ENCODE measurements around the gene ATP8A2. TPM values are rescaled to one million over a fixed set of nuclear protein-coding genes. Genes with fewer than 3 reads are reported as not detected.

The ATP8A2 gene
- total RNA-seq, 1 donor from 2014 or later = 1.3 TPM

GRCh38 chr13:25910991-25911419 lies 539.2 kb downstream of the ATP8A2 start:
- Histone ChIP-seq H2AFZ (ENCODE audit: low read depth, low read length) (no peak overlapping the region), H3K79me2 (ENCODE audit: insufficient read depth, low read length) (no peaks in the 10 kb centered on the region), H3K27me3 (ENCODE audit: insufficient read depth, low read length) (peaks cover 3% of the 10 kb centered on the region), H3K9me3 (ENCODE audit: insufficient read depth, low read depth, low read length) (no peaks in the 10 kb centered on the region), H3K27ac (ENCODE audit: low read depth, low read length) (no peak overlapping the region), H3K4me1 (ENCODE audit: insufficient read depth, low read length) (no peaks in the 10 kb centered on the region), H3K9ac (ENCODE audit: low read length) (no peak overlapping the region), H3K36me3 (ENCODE audit: insufficient read depth, low read length) (no peaks in the 10 kb centered on the region), H3K4me3 (ENCODE audit: insufficient read depth, low read depth, low read length) (no peak overlapping the region), H3K4me2 (ENCODE audit: low read length) (no peak overlapping the region), H4K20me1 (ENCODE audit: insufficient read depth, low read length) (no peaks in the 10 kb centered on the region)
- TF ChIP-seq CTCF (IDR thresholded peaks at IDR 0.05; ENCODE audit: insufficient read depth, low read depth, low read length) (no peak), EZH2 (IDR thresholded peaks at IDR 0.05; ENCODE audit: insufficient read depth, low read length) (no peak)
- no peaks in the 10 kb centered on the region for H3K36me3 Mint-ChIP-seq (ENCODE audit: low read depth, unreplicated experiment)
- no peak overlapping the region for H3K4me3 Mint-ChIP-seq (ENCODE audit: unreplicated experiment)
- DNase-seq (ENCODE audit: low read depth) (no peak), FAIRE-seq (no peak)
- peaks cover 2% of the 10 kb centered on the region for H3K4me1 Mint-ChIP-seq (ENCODE audit: low read depth, unreplicated experiment)
- no peaks in the 10 kb centered on the region for H3K9me3 Mint-ChIP-seq (ENCODE audit: unreplicated experiment)
- peaks cover 3% of the 10 kb centered on the region for H3K27me3 Mint-ChIP-seq (ENCODE audit: low read depth, unreplicated experiment)
- no peak overlapping the region for H3K27ac Mint-ChIP-seq (ENCODE audit: unreplicated experiment)

DNA sequence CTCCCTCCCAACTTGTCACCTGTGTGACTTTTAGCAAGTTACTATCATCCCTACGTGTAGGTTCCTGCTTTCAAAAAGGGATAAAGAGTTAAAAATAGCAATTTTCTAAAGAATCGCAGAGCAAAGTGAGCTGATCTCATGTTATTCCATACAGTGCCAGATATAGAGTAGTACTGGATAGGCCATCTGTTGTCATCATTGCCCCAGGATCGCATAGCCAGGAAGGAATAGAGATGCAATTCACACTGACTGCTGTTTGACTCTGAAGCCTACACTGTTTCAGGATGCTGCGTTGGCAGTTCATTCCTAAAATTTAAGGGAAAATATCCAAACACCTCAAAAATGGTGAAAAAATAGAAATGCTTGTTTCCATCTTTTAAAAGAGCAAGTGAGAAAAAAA lies 541.2 kb downstream of the ATP8A2 start:
- H4K20me1 ChIP-seq (ENCODE audit: insufficient read depth, low read length) = no peaks in the 10 kb centered on the region
- H3K4me1 ChIP-seq (ENCODE audit: insufficient read depth, low read length) = no peaks in the 10 kb centered on the region
- H3K27ac ChIP-seq (ENCODE audit: low read depth, low read length) = no peak overlapping the region
- Mint-ChIP-seq H3K36me3 (ENCODE audit: low read depth, unreplicated experiment) (no peaks in the 10 kb centered on the region), H3K27me3 (ENCODE audit: low read depth, unreplicated experiment) (peaks cover 7% of the 10 kb centered on the region), H3K27ac (ENCODE audit: unreplicated experiment) (no peak overlapping the region), H3K4me1 (ENCODE audit: low read depth, unreplicated experiment) (peaks cover 2% of the 10 kb centered on the region), H3K4me3 (ENCODE audit: unreplicated experiment) (no peak overlapping the region), H3K9me3 (ENCODE audit: unreplicated experiment) (no peaks in the 10 kb centered on the region)
- peaks cover 3% of the 10 kb centered on the region for H3K27me3 ChIP-seq (ENCODE audit: insufficient read depth, low read length)
- FAIRE-seq = no peak
- no peak overlapping the region for H3K4me2 ChIP-seq (ENCODE audit: low read length)
- no peak overlapping the region for H3K9ac ChIP-seq (ENCODE audit: low read length)
- no peak overlapping the region for H2AFZ ChIP-seq (ENCODE audit: low read depth, low read length)
- H3K79me2 ChIP-seq (ENCODE audit: insufficient read depth, low read length) = no peaks in the 10 kb centered on the region
- TF ChIP-seq EZH2 (IDR thresholded peaks at IDR 0.05; ENCODE audit: insufficient read depth, low read length) (no peak), CTCF (IDR thresholded peaks at IDR 0.05; ENCODE audit: insufficient read depth, low read depth, low read length) (no peak)
- H3K4me3 ChIP-seq (ENCODE audit: insufficient read depth, low read depth, low read length) = no peak overlapping the region
- no peaks in the 10 kb centered on the region for H3K9me3 ChIP-seq (ENCODE audit: insufficient read depth, low read depth, low read length)
- no peaks in the 10 kb centered on the region for H3K36me3 ChIP-seq (ENCODE audit: insufficient read depth, low read length)
- no peak for DNase-seq (ENCODE audit: low read depth)

DNA sequence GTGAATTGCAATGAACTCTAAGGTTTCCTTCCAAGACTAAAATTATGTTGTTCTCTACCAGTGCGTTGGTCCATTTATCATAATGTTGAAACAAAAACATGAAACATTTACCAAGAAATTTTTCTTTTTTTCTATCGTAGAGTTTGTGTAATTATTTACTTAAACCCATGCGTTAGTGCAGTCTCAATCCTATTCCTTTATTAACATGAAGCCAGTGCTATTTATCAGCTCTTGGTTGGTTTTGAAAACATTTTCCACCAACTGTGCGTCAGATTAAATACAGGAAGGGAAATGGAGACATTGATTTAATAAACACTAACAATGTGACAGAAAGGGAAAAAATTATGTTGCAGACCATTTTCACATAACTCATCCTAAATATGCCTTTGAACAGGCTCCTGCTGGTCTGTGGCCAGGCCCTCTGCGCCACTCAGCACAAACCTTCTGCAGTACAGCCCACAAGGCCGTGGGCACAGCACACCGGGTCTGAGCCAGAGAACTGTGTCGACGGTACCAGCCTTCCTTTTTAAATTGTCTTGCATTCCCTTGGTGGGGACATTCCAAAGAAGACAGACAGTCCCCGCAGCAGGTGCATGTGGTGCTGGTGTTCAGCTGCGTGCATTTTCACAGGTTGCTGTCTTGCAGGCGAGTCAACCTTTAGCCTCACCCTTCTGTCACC lies 544.2 kb downstream of the ATP8A2 start:
- Histone ChIP-seq H3K9me3 (ENCODE audit: insufficient read depth, low read depth, low read length) (no peaks in the 10 kb centered on the region), H3K27me3 (ENCODE audit: insufficient read depth, low read length) (peaks cover 3% of the 10 kb centered on the region), H3K4me2 (ENCODE audit: low read length) (no peak overlapping the region), H2AFZ (ENCODE audit: low read depth, low read length) (no peak overlapping the region), H3K27ac (ENCODE audit: low read depth, low read length) (no peak overlapping the region), H3K4me3 (ENCODE audit: insufficient read depth, low read depth, low read length) (no peak overlapping the region), H3K4me1 (ENCODE audit: insufficient read depth, low read length) (no peaks in the 10 kb centered on the region), H3K36me3 (ENCODE audit: insufficient read depth, low read length) (no peaks in the 10 kb centered on the region), H3K9ac (ENCODE audit: low read length) (no peak overlapping the region), H3K79me2 (ENCODE audit: insufficient read depth, low read length) (no peaks in the 10 kb centered on the region), H4K20me1 (ENCODE audit: insufficient read depth, low read length) (no peaks in the 10 kb centered on the region)
- no peaks in the 10 kb centered on the region for H3K36me3 Mint-ChIP-seq (ENCODE audit: low read depth, unreplicated experiment)
- peaks cover 3% of the 10 kb centered on the region for H3K9me3 Mint-ChIP-seq (ENCODE audit: unreplicated experiment)
- H3K4me3 Mint-ChIP-seq (ENCODE audit: unreplicated experiment) = no peak overlapping the region
- no peak overlapping the region for H3K27ac Mint-ChIP-seq (ENCODE audit: unreplicated experiment)
- DNase-seq (ENCODE audit: low read depth) (no peak), FAIRE-seq (no peak)
- H3K27me3 Mint-ChIP-seq (ENCODE audit: low read depth, unreplicated experiment) = peaks cover 11% of the 10 kb centered on the region
- TF ChIP-seq CTCF (IDR thresholded peaks at IDR 0.05; ENCODE audit: insufficient read depth, low read depth, low read length) (no peak), EZH2 (IDR thresholded peaks at IDR 0.05; ENCODE audit: insufficient read depth, low read length) (no peak)
- no peaks in the 10 kb centered on the region for H3K4me1 Mint-ChIP-seq (ENCODE audit: low read depth, unreplicated experiment)

Measured in astrocyte (in vitro differentiated cells and primary cell).